Dendritic cell treated with granulocyte-macrophage colony-stimulating factor and Interleukin-4, amounts not matched to agents 40 ng/mL and 50 ng/mL, for 4 days (primary cell): ENCODE results near the gene GDPD4.
"Not testable (repeated sequence)": the region's sequence is repeated elsewhere in the genome, so short reads cannot be mapped to it uniquely, and the experiment has no call there.

ENCODE experiments used
- H3K27ac Mint-ChIP-seq: one replicate; pipeline ENCODE4 v1.8.0; 2022; ENCODE audit warnings: mild to moderate bottlenecking, mixed read lengths
- H3K27me3 Mint-ChIP-seq: one replicate; pipeline ENCODE4 v1.8.0; 2022; ENCODE audit warnings: mild to moderate bottlenecking, mixed read lengths
- H3K36me3 Mint-ChIP-seq: one replicate; pipeline ENCODE4 v1.8.0; 2022; ENCODE audit warnings: low read depth, mixed read lengths
- H3K4me1 Mint-ChIP-seq: one replicate; pipeline ENCODE4 v1.8.0; 2022; ENCODE audit warnings: low read depth, mixed read lengths
- H3K4me3 Mint-ChIP-seq: one replicate; pipeline ENCODE4 v1.8.0; 2022; ENCODE audit warnings: mild to moderate bottlenecking, moderate library complexity, mixed read lengths
- H3K9me3 Mint-ChIP-seq: one replicate; pipeline ENCODE4 v1.8.0; 2022; ENCODE audit warnings: mixed read lengths
- intact Hi-C: fragments of 100-400 bp; cut with micrococcal nuclease; formaldehyde crosslinking; loops from one replicate; pipeline ENCODE4 v1.15.0; 2022

GDPD4 gene

DNA sequence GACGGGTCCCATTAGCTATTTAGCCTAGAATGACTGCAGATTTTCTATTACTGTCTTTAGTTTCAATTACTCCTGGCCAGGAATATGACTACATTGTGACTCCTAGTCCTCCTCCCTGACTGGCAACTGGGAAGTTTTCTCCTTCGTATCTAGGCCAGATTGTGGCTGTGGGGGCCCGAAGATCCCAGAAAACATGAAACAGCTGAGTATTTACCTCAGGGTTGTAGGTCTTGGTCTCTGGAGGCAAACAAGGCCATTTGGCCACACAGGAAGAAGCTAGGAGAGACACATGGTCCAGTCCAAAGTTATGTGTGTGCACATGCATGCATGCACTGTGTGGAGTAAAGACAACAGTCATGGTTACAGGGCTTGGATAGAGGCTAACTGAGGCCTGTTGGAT lies 10.2 kb upstream of the GDPD4 start:
- intact Hi-C loops = no loop called here
- Mint-ChIP-seq H3K27me3 (peaks cover 8% of the 10 kb centered on the region), H3K36me3 (no peaks in the 10 kb centered on the region), H3K4me1 (no peaks in the 10 kb centered on the region), H3K27ac (no peak overlapping the region), H3K9me3 (no peaks in the 10 kb centered on the region), H3K4me3 (no peak overlapping the region)

- Mint-ChIP-seq H3K4me1 (no peaks in the 10 kb centered on the region), H3K9me3 (no peaks in the 10 kb centered on the region), H3K27me3 (peaks cover 6% of the 10 kb centered on the region), H3K27ac (no peak overlapping the region), H3K36me3 (no peaks in the 10 kb centered on the region), H3K4me3 (no peak overlapping the region)
- intact Hi-C loops = no loop called here
Observed at GRCh38 chr11:77310721-77311120, 9.2 kb upstream of the GDPD4 start.

DNA sequence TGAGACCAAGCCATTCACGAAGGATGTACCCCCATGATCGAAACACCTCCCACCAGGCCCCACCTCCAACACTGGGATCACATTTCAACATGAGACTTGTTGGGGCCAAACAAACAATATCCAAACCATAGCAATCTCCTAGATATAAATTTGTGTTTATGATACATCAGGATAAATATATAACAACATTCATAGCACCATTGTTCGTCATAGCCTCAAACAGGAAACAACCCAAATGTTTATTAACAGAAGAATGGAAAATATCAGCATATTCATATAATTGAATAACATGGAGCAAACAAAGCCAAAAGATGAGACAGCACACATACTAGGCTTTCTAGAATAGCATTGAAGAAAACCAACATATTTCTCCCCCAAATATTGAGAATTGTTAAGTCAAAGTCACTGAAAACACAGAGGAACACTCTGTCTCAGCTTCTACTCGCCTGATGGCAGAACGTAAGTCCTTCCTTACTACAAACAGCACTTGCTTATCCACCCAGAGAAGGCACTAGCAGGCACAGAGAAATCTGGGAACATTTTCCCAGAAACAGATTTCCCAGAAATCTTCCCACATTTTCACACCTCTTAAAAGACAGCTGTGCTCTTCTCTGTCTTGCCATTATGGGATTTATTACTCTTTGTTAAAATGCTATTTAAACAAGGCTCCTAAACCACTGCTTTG lies 8.1 kb upstream of the GDPD4 start:
- Mint-ChIP-seq H3K9me3 (no peaks in the 10 kb centered on the region), H3K27me3 (peaks cover 2% of the 10 kb centered on the region), H3K4me1 (no peaks in the 10 kb centered on the region), H3K27ac (no peak overlapping the region), H3K36me3 (no peaks in the 10 kb centered on the region), H3K4me3 (no peak overlapping the region)
- intact Hi-C loops = no loop called here

GRCh38 chr11:77308838-77309237 lies 7.4 kb upstream of the GDPD4 start:
- H3K27me3 Mint-ChIP-seq = peaks cover 2% of the 10 kb centered on the region
- intact Hi-C loops = no loop called here
- no peak overlapping the region for H3K4me3 Mint-ChIP-seq
- no peaks in the 10 kb centered on the region for H3K9me3 Mint-ChIP-seq
- no peak overlapping the region for H3K27ac Mint-ChIP-seq
- no peaks in the 10 kb centered on the region for H3K36me3 Mint-ChIP-seq
- H3K4me1 Mint-ChIP-seq = no peaks in the 10 kb centered on the region

GRCh38 chr11:77303328-77303727 lies 1.8 kb upstream of the GDPD4 start:
- Mint-ChIP-seq H3K4me1 (no peaks in the 10 kb centered on the region), H3K4me3 (no peak overlapping the region), H3K27ac (no peak overlapping the region), H3K36me3 (no peaks in the 10 kb centered on the region), H3K27me3 (peaks cover 1% of the 10 kb centered on the region), H3K9me3 (no peaks in the 10 kb centered on the region)
- intact Hi-C loops = no loop called here

GRCh38 chr11:77302752-77303151 lies 1.3 kb upstream of the GDPD4 start:
- Mint-ChIP-seq H3K36me3 (no peaks in the 10 kb centered on the region), H3K27ac (no peak overlapping the region)
- intact Hi-C loops = no loop called here

GRCh38 chr11:77300695-77301094 lies 791 bp downstream of the GDPD4 start:
- intact Hi-C loops = no loop called here
- Mint-ChIP-seq H3K36me3 (no peaks in the 10 kb centered on the region), H3K4me3 (no peak overlapping the region), H3K27me3 (peaks cover 1% of the 10 kb centered on the region), H3K9me3 (no peaks in the 10 kb centered on the region), H3K4me1 (no peaks in the 10 kb centered on the region), H3K27ac (no peak overlapping the region)

More at GRCh38 chr11:77302752-77303151, 1.3 kb upstream of the GDPD4 start:
- no peak overlapping the region for H3K4me3 Mint-ChIP-seq
- H3K27me3 Mint-ChIP-seq = peaks cover 1% of the 10 kb centered on the region
- H3K4me1 Mint-ChIP-seq = no peaks in the 10 kb centered on the region
- no peaks in the 10 kb centered on the region for H3K9me3 Mint-ChIP-seq

DNA sequence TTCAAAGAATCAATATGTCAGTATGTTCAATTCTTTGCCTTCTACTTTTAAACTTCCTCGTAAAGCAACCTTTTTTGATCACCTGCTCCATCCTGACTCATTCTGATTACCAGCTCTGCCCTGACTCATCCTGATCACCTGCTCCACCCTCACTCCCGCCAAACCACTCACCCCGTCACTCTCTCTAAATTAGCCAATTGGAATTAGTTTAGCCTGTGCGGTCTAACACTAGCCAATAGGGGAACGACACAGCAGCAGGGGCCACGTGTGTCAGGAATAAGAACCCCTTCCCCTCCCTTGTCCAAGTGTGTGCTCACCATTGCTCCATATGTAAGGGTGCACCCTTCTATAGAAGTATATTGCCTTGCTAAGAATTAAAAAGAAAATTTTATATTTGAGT lies 1.5 kb downstream of the GDPD4 start:
- H3K27ac Mint-ChIP-seq, H3K36me3 Mint-ChIP-seq, intact Hi-C loops, H3K4me3 Mint-ChIP-seq, H3K4me1 Mint-ChIP-seq, H3K9me3 Mint-ChIP-seq, H3K27me3 Mint-ChIP-seq: not testable (repeated sequence)

DNA sequence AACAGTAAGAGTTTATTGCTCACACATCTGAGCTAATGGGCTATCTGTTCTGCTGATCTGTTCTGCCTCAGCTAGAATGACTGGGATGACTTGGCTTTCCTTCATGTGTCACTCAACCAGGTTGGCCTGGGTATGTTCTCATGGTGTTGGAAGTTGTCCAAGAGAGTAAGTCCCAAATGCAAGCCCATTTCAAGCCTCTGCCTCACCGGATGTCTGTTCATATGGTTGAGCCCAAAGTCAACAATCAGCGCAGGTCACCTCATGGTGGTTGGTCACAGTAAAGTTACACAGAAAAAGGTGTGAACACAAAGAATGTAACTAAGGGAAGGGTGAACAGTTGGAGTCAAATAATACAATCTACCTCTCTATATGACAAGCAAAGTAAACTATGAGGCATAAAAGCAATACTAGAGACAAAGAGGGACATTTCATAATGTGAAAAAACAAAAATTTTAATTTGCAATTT lies 1.9 kb downstream of the GDPD4 start:
- Mint-ChIP-seq H3K27me3 (peaks cover 1% of the 10 kb centered on the region), H3K27ac (no peak overlapping the region), H3K4me3 (no peak overlapping the region), H3K36me3 (no peaks in the 10 kb centered on the region), H3K9me3 (no peaks in the 10 kb centered on the region), H3K4me1 (no peaks in the 10 kb centered on the region)
- intact Hi-C loops = no loop called here

DNA sequence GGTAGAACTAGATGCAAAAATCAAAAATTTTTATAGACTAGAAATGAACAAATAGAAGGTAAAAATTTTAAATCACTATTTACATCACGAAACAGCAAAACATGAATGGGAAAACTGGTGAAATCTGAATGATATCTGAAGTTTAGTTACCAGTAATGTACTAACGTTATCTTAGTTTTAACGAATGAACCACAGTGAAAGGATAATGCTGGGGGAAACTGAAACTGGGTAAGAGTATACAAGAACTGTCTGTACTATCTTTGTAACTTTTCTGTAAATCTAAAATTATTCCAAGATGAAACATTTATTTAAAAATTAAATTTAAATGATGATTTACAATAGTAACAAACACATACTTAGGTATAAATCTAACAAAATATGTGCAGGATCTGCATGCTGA lies 7.4 kb downstream of the GDPD4 start:
- Mint-ChIP-seq H3K4me1 (no peaks in the 10 kb centered on the region), H3K27ac (no peak overlapping the region), H3K4me3 (no peak overlapping the region), H3K9me3 (no peaks in the 10 kb centered on the region), H3K36me3 (no peaks in the 10 kb centered on the region), H3K27me3 (peaks cover 6% of the 10 kb centered on the region)
- intact Hi-C loops = no loop called here

DNA sequence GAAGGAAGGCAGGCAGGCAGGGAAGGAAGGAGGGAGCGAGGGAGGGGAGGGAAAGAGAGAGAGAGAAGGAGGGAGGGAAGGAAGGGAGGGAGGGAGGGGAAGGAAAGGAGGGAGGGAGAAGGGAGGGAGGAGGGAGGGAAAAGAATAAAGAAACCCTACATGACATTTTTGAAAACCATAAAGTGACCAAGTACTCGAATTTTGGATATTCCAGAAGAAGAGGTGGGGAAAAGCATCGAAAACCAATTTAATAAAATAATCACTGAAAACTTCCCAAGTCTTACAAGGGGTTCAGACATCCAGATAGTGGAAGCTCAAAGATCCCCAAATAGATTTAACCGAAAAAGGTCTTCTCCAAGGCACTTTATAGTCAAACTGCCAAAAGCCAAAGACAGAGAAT lies 11.7 kb downstream of the GDPD4 start:
- Mint-ChIP-seq H3K27me3 (peaks cover 12% of the 10 kb centered on the region), H3K4me3 (no peak overlapping the region), H3K27ac (no peak overlapping the region), H3K36me3 (no peaks in the 10 kb centered on the region), H3K4me1 (no peaks in the 10 kb centered on the region), H3K9me3 (no peaks in the 10 kb centered on the region)
- intact Hi-C loops = no loop called here

GRCh38 chr11:77287615-77288273 lies 13.7 kb downstream of the GDPD4 start:
- intact Hi-C loops = no loop called here

DNA sequence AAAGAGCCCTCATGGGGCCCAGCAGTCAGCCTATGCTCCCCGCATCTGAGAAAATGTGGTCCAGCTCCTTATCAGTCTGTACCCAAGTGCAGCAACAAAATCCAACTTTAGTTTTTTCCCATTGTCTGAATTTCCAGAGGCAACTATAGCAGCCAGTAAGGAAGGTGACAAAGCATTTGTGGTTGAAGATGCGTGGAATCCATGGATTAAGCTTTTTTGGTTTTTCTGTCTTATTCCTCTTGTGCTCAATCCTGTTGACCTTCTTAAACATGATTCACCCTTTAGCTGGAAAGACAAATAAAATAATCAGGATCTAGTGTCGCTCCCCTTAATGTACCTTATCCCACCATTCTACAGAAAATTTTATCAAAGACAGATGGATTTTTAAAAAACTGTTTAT lies 14.3 kb downstream of the GDPD4 start:
- Mint-ChIP-seq H3K27ac (no peak overlapping the region), H3K27me3 (peaks cover 11% of the 10 kb centered on the region), H3K9me3 (no peaks in the 10 kb centered on the region), H3K36me3 (no peaks in the 10 kb centered on the region), H3K4me1 (no peaks in the 10 kb centered on the region), H3K4me3 (no peak overlapping the region)
- intact Hi-C loops = no loop called here

More at GRCh38 chr11:77287615-77288273, 13.7 kb downstream of the GDPD4 start:
- Mint-ChIP-seq H3K4me1 (no peaks in the 10 kb centered on the region), H3K36me3 (no peaks in the 10 kb centered on the region), H3K27me3 (peaks cover 11% of the 10 kb centered on the region), H3K4me3 (no peak overlapping the region), H3K27ac (no peak overlapping the region), H3K9me3 (no peaks in the 10 kb centered on the region)

- intact Hi-C loops = no loop called here
- H3K36me3 Mint-ChIP-seq = no peaks in the 10 kb centered on the region
- no peak overlapping the region for H3K27ac Mint-ChIP-seq
- H3K4me1 Mint-ChIP-seq = peaks cover 15% of the 10 kb centered on the region
- no peaks in the 10 kb centered on the region for H3K9me3 Mint-ChIP-seq
- H3K27me3 Mint-ChIP-seq = peaks cover 9% of the 10 kb centered on the region
- H3K4me3 Mint-ChIP-seq = no peak overlapping the region
Observed at GRCh38 chr11:77284476-77285468, 16.7 kb downstream of the GDPD4 start.
